CD4-positive, alpha-beta T cell treated with Interleukin-15 for 1 hour (primary cell): ENCODE measurements around the gene GOLGA8O.
"Not testable (repeated sequence)": the region's sequence is repeated elsewhere in the genome, so short reads cannot be mapped to it uniquely, and the experiment has no call there.

Experiments used
- DNase-seq: peaks from one replicate; pipeline ENCODE4 v3.0.0-alpha.2; 2020

The GOLGA8O gene

DNA sequence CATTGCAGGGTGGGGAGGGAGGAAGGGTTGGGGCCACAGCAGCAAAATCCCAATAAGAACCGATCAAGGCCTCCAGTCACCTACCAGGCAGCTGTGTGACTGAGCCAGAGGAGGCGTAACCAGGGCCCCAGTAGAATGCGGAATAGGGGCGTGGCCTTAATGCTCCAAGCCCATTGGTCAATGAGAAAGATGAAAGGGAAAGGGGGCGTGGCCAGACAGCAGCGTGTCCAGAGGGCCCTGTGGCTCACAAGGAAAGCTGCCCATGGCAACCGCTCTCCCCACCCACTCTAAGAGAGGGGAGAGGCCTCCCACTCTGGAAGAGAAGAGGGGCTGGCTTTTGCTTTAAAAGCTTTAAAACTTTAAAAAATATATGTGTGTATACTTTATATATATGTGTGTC lies at the start of gene GOLGA8O:
Gene GOLGA8O (minus strand): TSS at position 101 of the 400 bp plus-strand sequence. CDS start 98 bp downstream, at position 3.
- DNase-seq: not testable (repeated sequence)

DNA sequence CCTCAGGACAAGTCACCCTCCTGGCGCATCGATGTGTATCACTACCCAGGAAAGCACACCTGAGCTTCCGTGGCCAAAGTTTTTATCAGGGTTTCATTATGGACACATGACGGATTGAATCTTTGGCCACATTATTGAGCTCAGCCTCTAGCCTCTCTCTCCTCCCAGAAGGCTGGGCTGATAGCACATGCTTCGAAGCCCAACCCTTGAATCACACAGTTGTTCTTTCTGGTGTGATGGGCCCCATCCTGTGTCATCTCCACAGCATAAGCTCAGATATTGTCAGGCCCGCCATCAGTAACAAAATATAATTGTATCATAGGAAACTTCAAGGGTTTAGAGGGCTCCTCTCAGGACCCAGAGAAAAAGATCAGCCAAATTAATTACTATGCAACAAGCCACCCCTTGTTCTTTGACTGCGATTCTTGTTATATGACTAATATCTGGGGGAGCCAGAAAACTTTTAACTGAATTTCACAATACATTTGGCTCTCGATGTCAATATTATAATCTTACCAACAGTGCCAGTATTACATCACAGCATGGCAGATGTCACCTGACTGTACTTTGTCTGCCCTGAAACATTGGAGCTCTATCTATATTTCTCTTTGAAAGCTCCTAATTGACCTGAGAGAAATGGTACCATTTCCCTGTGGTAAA lies 48.8 kb upstream of the GOLGA8O start:
- DNase-seq: not testable (repeated sequence)

- DNase-seq: not testable (repeated sequence)
These were observed 47.5 kb upstream of the GOLGA8O start for GRCh38 chr15:32502946-32503345.

DNA sequence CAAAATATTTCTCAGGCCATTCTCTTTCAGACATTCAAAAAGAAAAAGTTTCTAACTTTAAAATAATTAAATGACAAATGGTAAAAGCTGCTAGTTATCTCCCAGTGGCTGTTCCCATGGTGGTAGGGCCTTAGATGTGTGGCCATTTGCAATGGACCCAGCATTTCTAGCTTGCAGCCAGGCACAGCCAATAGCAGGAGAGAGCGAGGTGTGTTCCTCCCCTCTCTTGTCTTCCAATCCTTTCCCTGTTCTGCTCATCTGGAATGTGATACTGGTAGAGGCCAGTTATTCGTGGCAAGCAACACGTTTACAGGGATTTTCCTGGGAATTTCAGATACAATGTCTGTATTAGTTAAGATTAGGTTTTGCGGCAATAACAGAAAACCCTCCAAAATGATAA lies 37.3 kb upstream of the GOLGA8O start:
- DNase-seq: not testable (repeated sequence)

- not testable (repeated sequence) for DNase-seq
These were observed 31.0 kb upstream of the GOLGA8O start for GRCh38 chr15:32486474-32486873.

DNA sequence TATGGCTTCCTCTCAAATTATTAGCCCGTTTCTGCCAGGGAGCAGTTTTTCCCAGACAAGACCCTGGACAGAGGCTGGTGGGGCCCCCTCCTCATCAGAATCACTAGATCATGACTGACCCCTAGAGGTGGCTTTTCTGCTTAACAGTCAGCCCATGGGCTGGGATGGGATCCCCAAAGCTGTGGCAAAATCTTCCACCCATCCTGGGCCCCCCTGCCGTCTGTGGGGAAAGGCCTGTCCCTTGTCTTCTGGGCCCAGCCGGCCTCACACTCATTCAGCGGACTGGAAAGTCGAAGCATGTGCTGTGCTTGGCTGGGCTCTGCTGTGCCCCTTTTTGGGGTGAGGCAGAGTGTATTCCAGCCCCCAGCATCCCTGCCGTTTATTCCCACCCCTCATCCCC lies 27.9 kb upstream of the GOLGA8O start:
- not testable (repeated sequence) for DNase-seq

GRCh38 chr15:32481683-32482082 lies 26.2 kb upstream of the GOLGA8O start:
- not testable (repeated sequence) for DNase-seq

GRCh38 chr15:32468076-32468475 lies 12.6 kb upstream of the GOLGA8O start:
- not testable (repeated sequence) for DNase-seq

DNA sequence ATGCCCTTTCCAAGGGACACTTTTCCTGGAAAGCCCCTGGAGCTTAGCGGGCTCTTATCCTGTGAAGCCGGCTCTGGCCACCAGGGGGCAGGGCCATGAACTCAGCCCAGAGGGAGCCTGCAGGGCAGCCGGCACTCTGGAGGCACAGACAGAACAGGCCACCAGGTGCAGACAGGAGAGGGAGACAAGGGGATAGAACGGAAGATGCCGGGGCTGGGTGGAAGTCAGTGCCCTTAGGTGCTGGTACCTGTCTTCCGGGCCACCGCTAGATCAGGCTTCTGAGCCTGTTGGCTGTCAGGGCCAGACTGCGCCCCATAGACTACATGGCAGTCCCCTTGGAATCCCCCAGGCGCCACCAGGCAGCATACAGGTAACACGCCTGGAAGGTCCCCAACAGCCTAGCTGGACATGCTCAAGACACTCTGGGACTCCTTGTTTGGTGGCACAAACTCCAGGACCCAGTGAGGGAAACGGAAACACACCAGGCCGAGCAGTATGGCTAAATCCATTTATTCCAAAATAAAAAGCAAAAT lies 14.9 kb downstream of the GOLGA8O start:
- DNase-seq: not testable (repeated sequence)

DNA sequence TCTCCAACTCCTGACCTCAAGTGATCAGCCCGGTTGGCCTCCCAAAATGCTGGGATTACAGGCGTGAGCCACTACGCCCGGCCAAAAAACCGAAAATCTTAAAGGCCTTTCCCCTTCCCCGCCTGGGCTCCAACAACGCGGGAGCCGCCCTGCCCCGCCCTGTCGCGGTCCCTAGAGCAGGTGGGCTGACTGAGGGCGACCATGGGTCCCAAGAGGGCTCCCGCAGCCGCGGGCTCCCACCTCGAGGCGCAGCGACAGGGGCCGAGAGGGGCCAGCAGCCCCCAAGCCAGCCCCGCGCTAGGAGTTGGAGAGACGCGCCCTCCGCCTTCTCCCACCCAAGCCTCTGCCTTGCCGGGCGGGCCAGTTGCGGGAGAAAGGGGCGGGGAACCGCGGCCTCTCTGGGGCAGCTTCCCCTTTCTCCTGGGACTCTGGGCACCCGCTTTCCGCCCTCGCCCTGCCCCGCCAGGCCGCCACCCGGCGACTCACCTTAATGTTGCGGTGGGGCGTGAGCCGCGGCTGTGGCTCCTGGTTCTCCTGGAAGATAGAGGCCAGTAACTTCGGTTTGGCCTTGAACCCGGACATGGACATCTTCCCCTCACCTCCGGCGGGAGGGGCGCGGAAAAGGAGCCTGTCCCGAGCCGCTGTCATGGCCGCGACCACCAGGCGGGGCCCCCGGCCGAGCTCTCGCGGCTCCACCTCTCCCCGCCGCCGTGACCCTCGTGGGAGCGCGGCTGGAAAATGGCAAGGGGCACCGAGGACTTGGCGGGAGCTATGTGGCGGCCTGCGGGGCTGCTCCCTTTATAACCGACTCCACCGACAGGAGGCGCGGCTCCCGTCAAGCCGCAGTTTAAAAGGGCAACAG lies 21.1 kb downstream of the GOLGA8O start:
- not testable (repeated sequence) for DNase-seq

GRCh38 chr15:32427635-32428034 lies 27.8 kb downstream of the GOLGA8O start:
- not testable (repeated sequence) for DNase-seq

GRCh38 chr15:32426511-32426910 lies 28.9 kb downstream of the GOLGA8O start:
- not testable (repeated sequence) for DNase-seq

GRCh38 chr15:32407903-32408302 lies 47.5 kb downstream of the GOLGA8O start:
- not testable (repeated sequence) for DNase-seq

DNA sequence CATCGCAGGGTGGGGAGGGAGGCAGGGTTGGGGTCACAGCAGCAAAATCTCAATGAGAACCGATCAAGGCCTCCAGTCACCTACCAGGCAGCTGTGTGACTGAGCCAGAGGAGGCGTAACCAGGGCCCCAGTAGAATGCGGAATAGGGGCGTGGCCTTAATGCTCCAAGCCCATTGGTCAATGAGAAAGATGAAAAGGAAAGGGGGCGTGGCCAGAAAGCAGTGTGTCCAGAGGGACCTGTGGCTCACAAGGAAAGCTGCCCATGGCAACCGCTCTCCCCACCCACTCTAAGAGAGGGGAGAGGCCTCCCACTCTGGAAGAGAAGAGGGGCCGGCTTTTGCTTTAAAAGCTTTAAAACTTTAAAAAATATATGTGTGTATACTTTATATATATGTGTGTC lies 52.2 kb downstream of the GOLGA8O start, which contains the start of gene GOLGA8K:
Gene GOLGA8K (minus strand): TSS at position 101 of the 400 bp plus-strand sequence. CDS start 98 bp downstream, at position 3.
- not testable (repeated sequence) for DNase-seq

DNA sequence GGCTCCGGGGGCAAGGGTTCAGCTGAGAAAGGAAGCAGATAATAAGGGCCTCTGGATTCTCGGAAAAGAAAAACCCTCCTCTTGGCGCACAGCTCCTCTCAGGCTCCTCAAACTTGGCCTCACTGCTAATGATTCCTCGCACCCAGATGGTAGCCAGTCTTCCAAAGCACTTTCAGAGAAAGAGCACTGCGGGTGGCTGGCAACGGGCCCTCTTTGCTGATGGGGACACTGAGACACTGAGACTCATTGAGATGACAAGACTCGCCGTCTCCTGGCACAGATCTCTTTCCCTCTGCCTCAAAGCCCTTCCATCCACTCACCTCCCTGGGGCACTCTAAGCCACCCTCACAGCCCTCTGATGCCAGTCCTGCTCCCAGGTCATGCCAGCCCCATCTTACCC lies 58.9 kb downstream of the GOLGA8O start:
- not testable (repeated sequence) for DNase-seq
